Panc1 (cell line): ENCODE measurements around the gene B4GALNT2.

Source experiments
- CTCF ChIP-seq: fragments of 450-650 bp; IDR thresholded peaks from 2 replicates; pipeline ENCODE4 v1.5.1; 2017; ENCODE audit warnings: mild to moderate bottlenecking
- POLR2AphosphoS5 ChIP-seq: IDR thresholded peaks from 2 replicates; pipeline ENCODE4 v1.6.1; 2012; ENCODE audit warnings: mild to moderate bottlenecking, low read depth, low read length, moderate library complexity
- REST ChIP-seq, 2 experiments: IDR thresholded peaks; 2 replicates each; pipeline ENCODE4 v1.6.1; 2011 to 2012; ENCODE audit warnings: low read depth in 2 of 2, control low read depth in 1 of 2, low read length in 1 of 2, mild to moderate bottlenecking in 1 of 2, moderate library complexity in 1 of 2; ENCODE audit not compliant: insufficient read depth in 1 of 2
- SIN3A ChIP-seq: IDR thresholded peaks from 2 replicates; pipeline ENCODE4 v1.6.1; 2012; ENCODE audit warnings: low read depth, mild to moderate bottlenecking, low read length, moderate library complexity, borderline replicate concordance; ENCODE audit not compliant: insufficient read depth
- TCF7L2 ChIP-seq: IDR thresholded peaks from 2 replicates; pipeline ENCODE4 v1.6.1; 2011; ENCODE audit warnings: mild to moderate bottlenecking, low read depth, low read length, inconsistent platforms

- TF ChIP-seq CTCF (no peak), SIN3A (no peak), POLR2AphosphoS5 (no peak), TCF7L2 (no peak), REST (IDR thresholded peaks at IDR 0.05; ENCODE audit: insufficient read depth in 1 of 2, low read depth in 2 of 2, low read length in 1 of 2) (no peak)
Measured at GRCh38 chr17:49216482-49216881, 83.9 kb downstream of the B4GALNT2 start.
